CD14-positive monocyte (primary cell): Measurements from ENCODE around the gene IMPA2. TPM values are rescaled to one million over a fixed set of nuclear protein-coding genes. Genes with fewer than 3 reads are reported as not detected.
"Not testable (repeated sequence)": the region's sequence is repeated elsewhere in the genome, so short reads cannot be mapped to it uniquely, and the experiment has no call there.

Experiments used
- DNase-seq, 3 donors: peaks; one replicate each; pipeline ENCODE4 v3.0.0-alpha.2; 2011 to 2022
- H2AFZ ChIP-seq: 2 replicates; pipeline ENCODE4 v1.6.0; 2012; ENCODE audit warnings: mild to moderate bottlenecking, low read depth, low read length, inconsistent platforms; ENCODE audit not compliant: insufficient read depth, poor library complexity, severe bottlenecking
- H3K27ac ChIP-seq, 2 donors: 1 replicate in 1 of 2; 2 replicates in 1 of 2; pipeline ENCODE4 v1.5.1; 2012 to 2013; ENCODE audit warnings: low read length in 2 of 2, control low read depth in 1 of 2, inconsistent platforms in 1 of 2, low read depth in 1 of 2, mild to moderate bottlenecking in 1 of 2
- H3K27me3 ChIP-seq, 2 donors: one replicate each; pipeline versions ENCODE4 v1.6.0 to v1.6.1; 2011 to 2013; ENCODE audit warnings: low read length in 2 of 2; ENCODE audit not compliant: control insufficient read depth in 2 of 2, insufficient read depth in 2 of 2
- H3K36me3 ChIP-seq, 2 donors: replicated peaks in 1 of 2; 1 replicate in 1 of 2; 2 replicates in 1 of 2; pipeline versions ENCODE4 v1.5.1 to v1.6.1; 2012 to 2013; ENCODE audit warnings: low read length in 2 of 2, control low read depth in 1 of 2, inconsistent platforms in 1 of 2, mild to moderate bottlenecking in 1 of 2; ENCODE audit not compliant: insufficient read depth in 2 of 2, control insufficient read depth in 1 of 2
- H3K4me1 ChIP-seq, 2 donors: 1 replicate in 1 of 2; 2 replicates in 1 of 2; pipeline versions ENCODE4 v1.5.1 to v1.6.1; 2012 to 2013; ENCODE audit warnings: low read length in 2 of 2, control low read depth in 1 of 2, inconsistent platforms in 1 of 2, mild to moderate bottlenecking in 1 of 2, moderate library complexity in 1 of 2; ENCODE audit not compliant: insufficient read depth in 2 of 2, control insufficient read depth in 1 of 2
- H3K4me2 ChIP-seq: replicated peaks from 2 replicates; pipeline ENCODE3; 2012; ENCODE audit warnings: low read length, moderate library complexity, mild to moderate bottlenecking; ENCODE audit not compliant: poor library complexity, severe bottlenecking; ENCODE audit errors: extremely low read depth
- H3K4me3 ChIP-seq, 3 experiments: fragments of 200-600 bp in 1 of 3; sonication (generic) in 1 of 3; replicated peaks in 1 of 3; 1 replicate in 2 of 3; 2 replicates in 1 of 3; pipeline ENCODE4 v1.5.1; 2011 to 2013; ENCODE audit warnings: low read length in 3 of 3, mild to moderate bottlenecking in 3 of 3, control low read depth in 2 of 3, low read depth in 2 of 3, inconsistent platforms in 1 of 3, moderate library complexity in 1 of 3
- H3K79me2 ChIP-seq: 2 replicates; pipeline ENCODE4 v1.6.0; 2012; ENCODE audit warnings: mild to moderate bottlenecking, control low read depth, inconsistent platforms, low read length, moderate library complexity; ENCODE audit not compliant: insufficient read depth
- H3K9ac ChIP-seq: 2 replicates; pipeline ENCODE4 v1.6.0; 2017; ENCODE audit warnings: low read length, mild to moderate bottlenecking; ENCODE audit not compliant: insufficient read depth, poor library complexity, severe bottlenecking
- H3K9me3 ChIP-seq, 2 donors: replicated peaks in 1 of 2; 1 replicate in 1 of 2; 2 replicates in 1 of 2; pipeline versions ENCODE4 v1.5.1 to v1.6.1; 2012 to 2013; ENCODE audit warnings: low read length in 2 of 2, control low read depth in 1 of 2; ENCODE audit not compliant: control insufficient read depth in 1 of 2, insufficient read depth in 1 of 2
- H4K20me1 ChIP-seq: 2 replicates; pipeline ENCODE4 v1.6.0; 2012; ENCODE audit warnings: mild to moderate bottlenecking, low read length, control low read depth, moderate library complexity; ENCODE audit not compliant: insufficient read depth
- H3K27ac Mint-ChIP-seq, 7 donors: one replicate each; pipeline ENCODE4 v1.8.0; 2020; ENCODE audit warnings: mild to moderate bottlenecking in 7 of 7, mixed read lengths in 7 of 7, moderate library complexity in 6 of 7, inconsistent platforms in 2 of 7
- H3K27me3 Mint-ChIP-seq, 3 donors: one replicate each; pipeline ENCODE4 v1.8.0; 2021 to 2022; ENCODE audit warnings: low read depth in 3 of 3, mild to moderate bottlenecking in 3 of 3, mixed read lengths in 3 of 3, moderate library complexity in 3 of 3, inconsistent platforms in 1 of 3
- H3K36me3 Mint-ChIP-seq, 2 donors: one replicate each; pipeline ENCODE4 v1.8.0; 2020; ENCODE audit warnings: mixed read lengths in 2 of 2, inconsistent platforms in 1 of 2, mild to moderate bottlenecking in 1 of 2
- H3K4me1 Mint-ChIP-seq: one replicate; pipeline ENCODE4 v1.8.0; 2020; ENCODE audit warnings: mild to moderate bottlenecking, mixed read lengths
- H3K4me3 Mint-ChIP-seq, 2 donors: one replicate each; pipeline ENCODE4 v1.8.0; 2020; ENCODE audit warnings: mild to moderate bottlenecking in 2 of 2, mixed read lengths in 2 of 2, moderate library complexity in 1 of 2
- H3K9me3 Mint-ChIP-seq, 7 donors: one replicate each; pipeline ENCODE4 v1.8.0; 2020 to 2022; ENCODE audit warnings: mixed read lengths in 7 of 7, mild to moderate bottlenecking in 6 of 7, moderate library complexity in 6 of 7, inconsistent platforms in 2 of 7
- CTCF ChIP-seq: fragments of 200-600 bp; IDR thresholded peaks from one replicate; pipeline ENCODE4 v1.8.0; 2022; ENCODE audit warnings: antibody characterized with exemption, mild to moderate bottlenecking
- WGBS: methylation state at CpG from one replicate; pipeline ENCODE4 v1.1.5; 2013; ENCODE audit warnings: missing lambda C conversion rate; ENCODE audit not compliant: insufficient coverage; 5-methylcytosine and 5-hydroxymethylcytosine counted together
- intact Hi-C, 2 donors: fragments of 100-400 bp; cut with micrococcal nuclease; formaldehyde crosslinking; loops; one replicate each; pipeline versions ENCODE4 v1.15.0 to v1.15.1; 2023
- polyA plus RNA-seq, 3 donors: library from polyadenylated mRNA; depleted of rRNA in 1 of 3; unstranded in 2 of 3; stranded (reverse) in 1 of 3; fragments of 300-500 nt in 2 of 3; fragments of >200 nt in 1 of 3; fragmentation: Illumina TruSeq in 2 of 3; gene quantifications; 1 replicate in 2 of 3; 2 replicates in 1 of 3; pipeline ENCODE4 v1.2.3, GENCODE V29; 2012 to 2021

IMPA2 gene
- polyA plus RNA-seq, 3 donors, result 97.4 to 186 (median 145) TPM

GRCh38 chr18:11944786-11945185, 36.5 kb upstream of the IMPA2 start:
- H4K20me1 ChIP-seq, result no peaks in the 10 kb centered on the region
- H3K4me1 ChIP-seq, result peaks cover 19 to 22% of the 10 kb centered on the region in 2 donors
- no peaks in the 10 kb centered on the region for H3K36me3 ChIP-seq
- Mint-ChIP-seq H3K36me3 (no peaks in the 10 kb centered on the region), H3K4me1 (peaks cover 29% of the 10 kb centered on the region), H3K4me3 (no peak overlapping the region), H3K27ac (no peak overlapping the region), H3K27me3 (peaks cover 0 to 4% (median 2%) of the 10 kb centered on the region in 3 donors), H3K9me3 (peaks cover 0 to 2% (median 0%) of the 10 kb centered on the region in 7 donors)
- H2AFZ ChIP-seq, result no peak overlapping the region
- no peak overlapping the region for H3K9ac ChIP-seq
- no peaks in the 10 kb centered on the region for H3K27me3 ChIP-seq
- TF ChIP-seq CTCF, result no peak
- intact Hi-C loops, result loop anchor here (5.0 kb wide), 1 partner anchor 38 kb away; the partner anchor contains the start of gene IMPA2 (in 2 of the 2)
- H3K4me2 ChIP-seq, result no peak overlapping the region
- no peaks in the 10 kb centered on the region for H3K79me2 ChIP-seq
- H3K27ac ChIP-seq, result no peak overlapping the region
- no peak overlapping the region for H3K4me3 ChIP-seq
- no peak for DNase-seq
- WGBS, result 100% methylated on average over 3 of the region's 5 CpGs
- no peaks in the 10 kb centered on the region for H3K9me3 ChIP-seq

- H3K36me3 ChIP-seq, H3K27me3 ChIP-seq, H3K9ac ChIP-seq, H3K9me3 Mint-ChIP-seq, H3K27me3 Mint-ChIP-seq, H3K36me3 Mint-ChIP-seq, H3K79me2 ChIP-seq, H4K20me1 ChIP-seq, H3K9me3 ChIP-seq, H3K4me3 Mint-ChIP-seq: not testable (repeated sequence)
- peak overlapping the region; percentile 84 for H3K4me2 ChIP-seq
- peak overlapping the region in 1 of 3 experiments; percentile 84 for H3K4me3 ChIP-seq
- peak overlapping the region; percentile 97 for H2AFZ ChIP-seq
- peaks cover 19 to 22% of the 10 kb centered on the region in 2 donors for H3K4me1 ChIP-seq
- WGBS, result 72% methylated on average over 9 of the region's 22 CpGs
- intact Hi-C loops, result loop anchor here (5.0 kb wide), 1 partner anchor 36 kb away; the partner anchor contains the start of gene IMPA2 (in 2 of the 2)
- H3K27ac ChIP-seq, result peak overlapping the region; percentile 32 to 91
- peaks cover 29% of the 10 kb centered on the region for H3K4me1 Mint-ChIP-seq
- DNase-seq, result peak in 1 of 3 donors; percentile 10
- peak overlapping the region; percentile 75 to 97 (median 90) for H3K27ac Mint-ChIP-seq
Observed at GRCh38 chr18:11945834-11946659, 35.3 kb upstream of the IMPA2 start.
